PC-9 (cell line): ENCODE results near the gene CNKSR3.

Experiments
- CTCF ChIP-seq: fragments of 200-600 bp; sonication (generic); conservative IDR thresholded peaks from 2 replicates; pipeline ENCODE4 v1.6.1; 2017; ENCODE audit warnings: mixed run types, antibody characterized with exemption, mild to moderate bottlenecking, moderate library complexity
- EZH2 ChIP-seq: fragments of 200-600 bp; sonication (generic); IDR thresholded peaks from 2 replicates; pipeline ENCODE4 v1.8.0; 2017; ENCODE audit warnings: antibody characterized with exemption, low read depth

- TF ChIP-seq CTCF, result no peak
- TF ChIP-seq EZH2, result no peak
Measured at GRCh38 chr6:154528310-154528915, 17.9 kb upstream of the CNKSR3 start.
